ENCODE results near the gene ZNF580.

The ZNF580 gene

DNA sequence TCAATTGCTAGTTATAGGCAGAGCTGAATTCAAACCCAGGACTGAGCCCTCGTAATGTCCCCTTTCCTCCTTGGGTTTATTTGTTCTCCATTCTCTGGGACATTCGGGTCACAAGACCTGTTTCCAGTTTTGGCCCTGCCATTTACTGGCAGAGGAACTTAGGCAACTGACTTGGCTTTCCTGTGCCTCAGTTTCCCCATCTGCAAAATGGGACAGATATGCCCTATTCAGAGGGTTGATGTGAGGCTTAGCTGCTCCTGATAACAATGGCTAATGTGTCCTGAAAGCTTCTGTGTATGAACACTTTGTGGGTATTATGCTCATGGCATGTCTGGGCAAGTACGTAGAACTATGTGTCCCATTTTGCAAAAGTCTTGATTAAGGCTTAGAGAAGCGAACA, 39.7 kb upstream of the ZNF580 start:
- TF ChIP-seq, protein P1, sequence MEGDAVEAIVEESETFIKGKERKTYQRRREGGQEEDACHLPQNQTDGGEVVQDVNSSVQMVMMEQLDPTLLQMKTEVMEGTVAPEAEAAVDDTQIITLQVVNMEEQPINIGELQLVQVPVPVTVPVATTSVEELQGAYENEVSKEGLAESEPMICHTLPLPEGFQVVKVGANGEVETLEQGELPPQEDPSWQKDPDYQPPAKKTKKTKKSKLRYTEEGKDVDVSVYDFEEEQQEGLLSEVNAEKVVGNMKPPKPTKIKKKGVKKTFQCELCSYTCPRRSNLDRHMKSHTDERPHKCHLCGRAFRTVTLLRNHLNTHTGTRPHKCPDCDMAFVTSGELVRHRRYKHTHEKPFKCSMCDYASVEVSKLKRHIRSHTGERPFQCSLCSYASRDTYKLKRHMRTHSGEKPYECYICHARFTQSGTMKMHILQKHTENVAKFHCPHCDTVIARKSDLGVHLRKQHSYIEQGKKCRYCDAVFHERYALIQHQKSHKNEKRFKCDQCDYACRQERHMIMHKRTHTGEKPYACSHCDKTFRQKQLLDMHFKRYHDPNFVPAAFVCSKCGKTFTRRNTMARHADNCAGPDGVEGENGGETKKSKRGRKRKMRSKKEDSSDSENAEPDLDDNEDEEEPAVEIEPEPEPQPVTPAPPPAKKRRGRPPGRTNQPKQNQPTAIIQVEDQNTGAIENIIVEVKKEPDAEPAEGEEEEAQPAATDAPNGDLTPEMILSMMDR (IDR thresholded peaks at IDR 0.05; ENCODE audit: borderline replicate concordance, insufficient read depth, low read depth, low read length): no peak
- H3K4me3 ChIP-seq (ENCODE audit: low read depth, low read length): peak overlapping the region; percentile 95

DNA sequence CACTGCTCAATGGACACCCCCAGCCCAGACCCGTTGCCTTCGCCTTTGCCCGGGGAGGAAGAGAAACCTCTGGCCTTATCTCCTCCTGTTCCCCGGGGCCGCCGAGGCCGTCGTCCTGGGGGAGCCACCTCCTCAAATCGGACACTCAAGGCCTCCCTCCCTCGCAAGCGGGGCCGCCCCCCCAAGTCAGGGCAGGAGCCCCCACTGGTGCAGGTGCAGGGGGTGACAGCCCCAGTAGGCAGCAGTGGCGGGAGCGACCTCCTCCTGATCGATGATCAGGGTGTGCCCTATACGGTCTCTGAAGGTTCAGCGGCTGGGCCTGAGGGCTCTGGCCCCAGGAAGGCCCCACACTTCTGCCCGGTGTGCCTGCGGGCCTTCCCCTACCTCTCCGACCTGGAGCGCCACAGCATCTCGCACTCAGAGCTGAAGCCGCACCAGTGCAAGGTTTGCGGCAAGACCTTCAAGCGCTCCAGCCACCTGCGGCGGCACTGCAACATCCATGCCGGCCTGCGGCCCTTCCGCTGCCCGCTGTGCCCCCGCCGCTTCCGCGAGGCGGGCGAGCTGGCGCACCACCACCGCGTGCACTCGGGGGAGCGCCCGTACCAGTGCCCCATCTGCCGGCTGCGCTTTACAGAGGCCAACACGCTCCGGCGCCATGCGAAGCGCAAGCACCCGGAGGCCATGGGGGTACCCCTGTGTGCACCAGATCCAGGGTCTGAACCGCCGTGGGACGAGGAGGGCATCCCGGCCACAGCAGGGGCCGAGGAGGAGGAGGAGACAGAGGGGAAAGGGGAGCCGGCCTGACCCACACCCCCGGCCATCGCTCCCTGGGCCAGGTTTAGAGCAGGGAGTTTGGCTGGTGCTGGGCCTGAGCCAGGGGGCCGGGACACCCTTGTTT, 38.4 kb upstream of the ZNF580 start:
- H3K4me3 ChIP-seq (ENCODE audit: low read depth, low read length): no peak overlapping the region
- TF ChIP-seq, protein P1 (IDR thresholded peaks at IDR 0.05; ENCODE audit: borderline replicate concordance, insufficient read depth, low read depth, low read length): no peak

DNA sequence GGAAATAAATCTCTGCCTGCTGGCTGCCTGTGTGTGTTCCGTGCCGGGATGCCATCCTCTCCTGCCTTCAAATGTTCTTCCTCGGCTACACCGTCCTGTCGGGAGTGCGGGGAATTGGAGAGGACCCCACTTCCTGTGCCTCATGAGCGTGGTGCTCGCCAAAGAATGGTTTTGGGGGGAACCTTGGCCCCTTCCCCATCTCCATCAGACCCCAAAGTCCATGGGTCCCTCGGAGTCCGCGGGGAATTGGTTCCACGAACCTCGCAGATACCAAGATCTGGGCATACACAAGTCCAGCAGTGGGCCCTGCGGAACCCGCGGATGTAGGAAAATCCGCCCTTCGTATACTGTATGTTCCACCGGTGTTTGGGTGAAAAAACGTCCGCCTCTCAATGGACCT, 37.7 kb upstream of the ZNF580 start:
- no peak overlapping the region for H3K4me3 ChIP-seq (ENCODE audit: low read depth, low read length)
- TF ChIP-seq, protein P1 (IDR thresholded peaks at IDR 0.05; ENCODE audit: borderline replicate concordance, insufficient read depth, low read depth, low read length): no peak

DNA sequence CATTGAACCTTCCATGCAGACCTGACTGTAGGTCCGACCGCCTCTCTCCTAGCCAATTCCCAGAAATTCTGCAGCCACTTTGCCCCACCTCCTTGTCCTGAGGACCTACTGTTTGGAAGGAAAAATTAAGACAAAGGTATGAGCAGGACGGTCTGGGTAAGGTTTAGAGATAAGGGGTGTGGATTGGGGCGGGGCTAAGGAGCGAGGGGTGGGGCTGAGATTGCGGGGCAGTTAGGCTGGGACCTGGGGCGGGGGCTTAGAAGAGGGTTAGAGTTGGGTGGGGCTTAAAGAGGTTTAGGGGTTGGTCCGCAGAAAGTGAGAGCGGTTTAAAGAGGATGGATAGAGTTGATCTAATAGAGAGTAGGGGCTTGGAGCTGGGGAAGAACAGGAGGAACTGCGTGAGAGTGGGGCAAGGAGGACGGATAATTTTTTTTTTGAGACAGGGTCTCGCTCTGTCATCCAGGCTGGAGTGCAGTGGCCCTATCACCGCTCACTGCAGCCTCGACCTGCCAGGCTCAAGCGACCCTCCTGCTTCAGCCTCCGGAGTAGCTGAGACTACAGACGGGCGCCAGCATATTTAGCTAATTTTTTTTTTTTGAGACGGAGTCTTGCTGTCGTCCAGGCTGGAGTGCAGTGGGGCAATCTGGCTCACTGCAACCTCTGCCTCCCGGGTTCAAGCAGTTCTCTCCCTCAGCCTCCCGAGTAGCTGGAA, 37.1 kb upstream of the ZNF580 start:
- no peak overlapping the region for H3K4me3 ChIP-seq (ENCODE audit: low read depth, low read length)
- TF ChIP-seq, protein P1 (IDR thresholded peaks at IDR 0.05; ENCODE audit: borderline replicate concordance, insufficient read depth, low read depth, low read length): no peak

DNA sequence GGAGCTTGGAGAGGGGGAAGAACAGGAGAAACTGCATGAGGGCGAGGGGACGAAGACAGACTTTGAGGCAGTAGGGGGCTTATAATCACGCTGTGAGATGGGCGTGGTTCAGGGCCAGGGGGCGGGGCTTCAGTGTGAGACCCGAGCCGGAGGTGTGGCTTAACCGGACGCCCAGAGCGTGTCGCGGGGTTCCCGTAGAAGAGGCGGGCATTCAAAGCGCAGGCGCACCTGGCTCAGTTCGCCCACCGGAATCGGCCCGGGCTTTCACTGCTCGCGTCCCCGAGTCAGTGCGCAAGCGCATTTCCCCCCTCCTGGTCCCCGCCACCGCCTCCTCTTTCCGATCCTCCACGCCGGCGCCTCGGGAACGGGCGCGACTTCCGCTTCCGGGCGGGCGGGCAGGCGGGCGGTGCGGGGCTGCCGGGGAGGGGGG, 35.6 kb upstream of the ZNF580 start:
- TF ChIP-seq, protein P1 (IDR thresholded peaks at IDR 0.05; ENCODE audit: borderline replicate concordance, insufficient read depth, low read depth, low read length): no peak
- H3K4me3 ChIP-seq (ENCODE audit: low read depth, low read length): peak overlapping the region; percentile 85

DNA sequence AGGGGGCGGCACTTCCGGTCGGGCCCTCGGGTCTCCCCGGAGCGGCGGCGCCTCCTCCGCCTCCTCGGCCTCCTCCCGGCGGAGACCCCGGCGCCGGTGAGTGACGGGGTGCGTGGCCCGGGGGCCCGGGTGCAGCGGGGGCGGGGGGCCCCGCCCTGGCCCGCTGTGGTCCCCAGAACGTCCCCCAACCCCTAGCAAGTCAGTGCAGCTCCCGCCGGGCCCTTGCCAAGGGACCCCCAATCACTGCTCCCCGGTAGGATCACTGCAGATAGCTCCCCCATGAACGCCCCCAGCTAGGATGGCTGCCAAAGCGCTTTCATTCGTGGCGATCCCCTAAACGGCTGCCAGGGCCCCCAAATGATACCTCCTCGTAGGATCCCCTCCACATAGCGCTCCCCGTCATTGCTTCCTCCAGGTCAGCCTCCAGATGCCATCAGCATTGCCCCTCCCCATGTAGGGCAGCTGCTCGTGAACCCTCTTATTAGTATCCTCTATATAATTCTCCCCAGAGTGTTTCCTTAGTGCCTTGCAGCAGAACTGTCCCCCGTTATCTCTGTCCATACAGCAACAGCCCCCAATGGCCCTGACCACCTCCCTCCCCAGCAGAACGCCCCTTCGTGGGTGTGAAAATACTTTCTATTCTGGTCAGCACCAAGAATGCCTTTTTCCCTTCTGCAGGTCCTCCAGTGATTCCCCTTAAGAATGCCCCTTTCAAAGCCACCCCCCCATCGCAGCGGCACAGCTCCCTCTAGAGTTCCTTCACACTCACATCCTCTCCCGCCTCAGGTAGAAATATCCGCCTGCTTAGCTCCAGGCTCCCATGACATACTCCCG, 34.9 kb upstream of the ZNF580 start, which contains the start of gene ZNF865:
Gene ZNF865, plus strand, starts transcription at position 11 of the 834 bp plus-strand sequence. CDS start 7,972 bp downstream, outside the sequence.
- H3K4me3 ChIP-seq (ENCODE audit: low read depth, low read length): peak within 1 kb of the TSS; percentile 85
- TF ChIP-seq, protein P1 (IDR thresholded peaks at IDR 0.05; ENCODE audit: borderline replicate concordance, insufficient read depth, low read depth, low read length): peak; percentile 84
